SK-N-MC (cell line): ENCODE measurements around the gene NGEF.

Source experiments
- EZH2 ChIP-seq: fragments of 200-600 bp; sonication (generic); IDR thresholded peaks from one replicate; pipeline ENCODE4 v1.6.1; 2017; ENCODE audit warnings: antibody characterized with exemption
- FOXP2 ChIP-seq: optimal IDR thresholded peaks from 2 replicates; pipeline ENCODE3; 2011; ENCODE audit warnings: mild to moderate bottlenecking, moderate library complexity; ENCODE audit not compliant: insufficient read depth; ENCODE audit errors: extremely low read length, control extremely low read depth
- POLR2AphosphoS5 ChIP-seq: IDR thresholded peaks from 2 replicates; pipeline ENCODE4 v1.6.1; 2012; ENCODE audit warnings: mild to moderate bottlenecking, low read depth, low read length, borderline replicate concordance

DNA sequence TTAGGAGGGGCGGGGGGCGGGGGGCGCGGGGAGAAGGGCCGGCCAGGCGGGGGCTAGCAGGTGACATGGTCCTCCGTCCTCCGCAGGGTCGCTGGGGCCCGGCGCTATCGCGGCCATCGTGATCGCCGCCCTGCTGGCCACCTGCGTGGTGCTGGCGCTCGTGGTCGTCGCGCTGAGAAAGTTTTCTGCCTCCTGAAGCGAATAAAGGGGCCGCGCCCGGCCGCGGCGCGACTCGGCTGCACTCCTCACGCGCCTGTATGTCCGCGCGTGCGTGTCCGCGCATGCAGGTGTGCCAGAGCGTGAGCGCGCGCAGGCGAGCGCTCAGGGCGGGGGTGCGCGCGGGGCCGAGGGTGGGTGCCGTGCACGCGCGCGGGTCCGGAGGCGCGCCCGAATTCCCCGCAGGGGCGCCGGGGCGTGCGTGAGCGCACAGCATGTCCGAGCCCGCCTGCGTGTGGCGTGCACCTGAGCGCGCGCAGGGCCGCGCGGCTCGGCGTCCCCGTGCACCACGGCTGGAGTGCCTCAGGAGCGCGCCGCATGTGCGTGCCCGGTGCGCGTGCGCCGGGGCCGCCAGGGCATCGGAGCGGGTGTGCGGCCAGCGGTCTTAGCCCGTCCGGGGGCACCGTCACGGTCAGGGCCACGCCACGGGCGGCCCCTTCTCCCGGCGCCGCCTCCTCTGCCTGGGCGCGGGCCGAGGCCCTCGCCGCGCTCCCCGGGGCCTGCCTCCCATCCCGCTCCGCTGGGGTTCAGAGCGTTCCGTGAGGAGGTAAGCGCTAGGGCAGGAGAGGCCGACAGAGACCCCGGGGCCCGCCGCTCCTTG lies 136.7 kb downstream of the NGEF start:
- TF ChIP-seq POLR2AphosphoS5 (no peak), EZH2 (no peak), FOXP2 (no peak)
